ENCODE results near the gene PLPPR1. TPM values are rescaled to one million over a fixed set of nuclear protein-coding genes. Genes with fewer than 3 reads are reported as not detected.

The PLPPR1 gene
- total RNA-seq, 6 experiments from 2014 or later, result not detected

DNA sequence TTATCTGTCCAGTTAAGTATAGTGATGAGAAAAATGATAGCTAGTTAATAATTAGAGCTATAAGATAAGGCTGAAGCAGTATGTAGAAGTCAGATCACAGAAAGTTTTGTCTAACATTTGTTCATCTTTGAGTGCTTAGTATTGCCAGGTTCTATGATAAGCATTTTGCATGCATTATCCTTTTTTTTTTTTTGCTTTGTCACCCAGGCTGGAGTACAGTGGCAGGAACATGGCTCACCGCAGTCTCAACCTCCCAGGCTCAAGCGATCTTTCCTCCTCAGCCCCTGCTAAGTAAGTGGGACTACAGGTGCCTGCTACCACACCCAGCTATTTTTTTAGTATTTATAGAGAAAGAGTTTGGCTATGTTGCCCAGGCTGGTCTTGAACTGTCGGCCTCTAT lies 338.8 kb downstream of the PLPPR1 start:
- Mint-ChIP-seq H3K9me3 (no peaks in the 10 kb centered on the region), H3K27me3 (ENCODE audit: insufficient read depth) (no peaks in the 10 kb centered on the region; the same call in 1 of the 2 replicates), H3K36me3 (ENCODE audit: low read depth) (no peaks in the 10 kb centered on the region), H3K27ac (no peak overlapping the region), H3K4me1 (ENCODE audit: low read depth) (peaks cover 23% of the 10 kb centered on the region), H3K4me3 (no peak overlapping the region)
- TF ChIP-seq CTCF (IDR thresholded peaks at IDR 0.05), result no peak
- DNase-seq, result no peak

- TF ChIP-seq CTCF (IDR thresholded peaks at IDR 0.05), result no peak
- Mint-ChIP-seq H3K4me1 (ENCODE audit: low read depth) (peaks cover 23% of the 10 kb centered on the region), H3K4me3 (no peak overlapping the region), H3K36me3 (ENCODE audit: low read depth) (no peaks in the 10 kb centered on the region), H3K9me3 (no peaks in the 10 kb centered on the region), H3K27ac (no peak overlapping the region), H3K27me3 (ENCODE audit: insufficient read depth) (no peaks in the 10 kb centered on the region; the same call in 1 of the 2 replicates)
- DNase-seq, result no peak
Observed at GRCh38 chr9:101369286-101369685, 340.8 kb downstream of the PLPPR1 start.

DNA sequence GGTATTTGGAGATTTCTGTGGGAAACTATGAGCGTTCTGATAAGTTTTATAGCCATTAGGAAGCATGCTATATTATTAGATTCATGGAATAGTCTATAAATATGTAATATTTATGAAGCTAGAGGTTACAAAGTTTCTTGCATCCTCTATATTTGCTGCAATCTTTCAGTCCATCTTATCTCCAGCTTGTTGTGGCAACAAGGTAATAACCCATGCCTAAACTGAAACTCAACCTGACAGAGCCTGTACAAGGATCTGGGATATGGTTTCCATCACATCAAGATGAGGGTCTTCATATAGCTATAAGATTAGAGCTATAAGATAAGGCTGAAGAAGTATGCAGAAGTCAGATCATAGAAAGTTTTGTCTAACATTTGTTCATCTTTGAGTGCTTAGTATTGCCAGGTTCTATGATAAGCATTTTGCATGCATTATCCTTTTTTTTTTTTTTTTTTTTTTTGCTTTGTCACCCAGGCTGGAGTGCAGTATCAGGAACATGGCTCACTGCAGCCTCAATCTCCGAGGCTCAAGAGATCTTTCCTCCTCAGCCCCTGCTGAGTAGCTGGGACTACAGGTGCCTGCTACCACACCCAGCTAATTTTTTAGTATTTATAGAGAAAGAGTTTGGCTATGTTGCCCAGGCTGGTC lies 341.5 kb downstream of the PLPPR1 start:
- DNase-seq, result no peak
- Mint-ChIP-seq H3K9me3 (no peaks in the 10 kb centered on the region), H3K36me3 (ENCODE audit: low read depth) (no peaks in the 10 kb centered on the region), H3K27me3 (ENCODE audit: insufficient read depth) (no peaks in the 10 kb centered on the region; the same call in 1 of the 2 replicates), H3K4me3 (no peak overlapping the region), H3K4me1 (ENCODE audit: low read depth) (peaks cover 20% of the 10 kb centered on the region), H3K27ac (no peak overlapping the region)
- TF ChIP-seq CTCF (IDR thresholded peaks at IDR 0.05), result no peak

GRCh38 chr9:101371813-101372212 lies 343.3 kb downstream of the PLPPR1 start:
- peaks cover 27% of the 10 kb centered on the region for H3K4me1 Mint-ChIP-seq (ENCODE audit: low read depth)
- no peak for TF ChIP-seq CTCF (IDR thresholded peaks at IDR 0.05)
- no peaks in the 10 kb centered on the region for H3K36me3 Mint-ChIP-seq (ENCODE audit: low read depth)
- no peak for DNase-seq
- no peaks in the 10 kb centered on the region for H3K9me3 Mint-ChIP-seq
- no peaks in the 10 kb centered on the region; the same call in none of the 2 replicates for H3K27me3 Mint-ChIP-seq (ENCODE audit: insufficient read depth)
- H3K27ac Mint-ChIP-seq, result no peak overlapping the region
- no peak overlapping the region for H3K4me3 Mint-ChIP-seq

DNA sequence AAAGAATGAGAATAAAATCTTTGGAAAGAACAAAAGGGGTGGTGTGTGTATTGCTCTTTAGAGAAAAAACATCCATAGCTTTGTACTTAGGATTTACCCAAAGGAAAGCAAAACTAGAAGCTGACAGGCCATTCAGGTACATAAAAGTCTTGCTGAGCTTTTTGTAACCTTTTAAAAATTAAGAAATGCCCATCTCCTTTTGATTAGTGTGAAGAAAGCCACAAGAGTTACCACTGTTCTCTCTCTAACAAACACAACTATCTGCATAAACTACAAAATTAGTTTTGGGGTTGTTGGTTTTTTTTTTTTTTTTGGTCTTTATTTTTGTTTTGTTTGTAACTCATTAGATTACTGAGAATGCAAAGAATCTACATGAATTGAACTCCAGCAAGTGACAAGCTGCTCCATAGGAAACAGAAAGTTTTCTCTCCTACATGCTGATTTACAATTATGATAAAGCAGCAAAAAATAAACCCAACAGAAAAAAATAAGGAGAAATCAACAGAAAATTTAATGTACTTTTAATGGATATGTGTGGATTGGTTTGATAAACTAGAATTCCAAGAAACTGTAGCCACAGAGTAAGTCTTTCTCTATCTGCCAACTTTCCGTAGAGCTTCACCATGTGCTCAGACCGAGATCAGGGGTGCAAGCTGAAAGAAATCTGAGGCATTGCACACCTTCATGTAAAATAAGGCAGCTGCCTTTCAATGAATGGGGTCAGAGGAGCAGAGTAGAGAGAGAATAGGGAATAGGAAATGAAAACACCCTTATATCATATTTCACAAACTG lies 344.0 kb downstream of the PLPPR1 start:
- no peak overlapping the region for H3K4me3 Mint-ChIP-seq
- no peaks in the 10 kb centered on the region; the same call in none of the 2 replicates for H3K27me3 Mint-ChIP-seq (ENCODE audit: insufficient read depth)
- H3K4me1 Mint-ChIP-seq (ENCODE audit: low read depth), result peaks cover 34% of the 10 kb centered on the region
- H3K27ac Mint-ChIP-seq, result no peak overlapping the region
- no peaks in the 10 kb centered on the region for H3K36me3 Mint-ChIP-seq (ENCODE audit: low read depth)
- no peak for TF ChIP-seq CTCF (IDR thresholded peaks at IDR 0.05)
- no peaks in the 10 kb centered on the region for H3K9me3 Mint-ChIP-seq
- no peak for DNase-seq

All from HFFc6 (cell line).